Neural cell (in vitro differentiated cells): ENCODE data around the gene ITGB7. TPM values are rescaled to one million over a fixed set of nuclear protein-coding genes. Genes with fewer than 3 reads are reported as not detected.

ENCODE experiments used
- H2AFZ ChIP-seq: fragments of 200-600, 300-800 bp; sonication (generic), shearing (Covaris generic); 2 replicates; pipeline ENCODE4 v1.6.0; 2014; ENCODE audit warnings: low read depth, mild to moderate bottlenecking, antibody characterized with exemption, low read length, moderate library complexity
- H3F3A ChIP-seq: fragments of 200-600 bp; shearing (Covaris generic); 2 replicates; pipeline ENCODE4 v1.6.1; 2016; ENCODE audit warnings: mild to moderate bottlenecking, moderate library complexity, mixed read lengths, antibody characterized with exemption, low read length; ENCODE audit not compliant: insufficient read depth, poor library complexity, severe bottlenecking
- H3K27ac ChIP-seq: fragments of 200-600, 300-800 bp; sonication (generic), shearing (Covaris generic); 2 replicates; pipeline ENCODE4 v1.5.1; 2014; ENCODE audit warnings: mild to moderate bottlenecking, low read length, moderate library complexity
- H3K27me3 ChIP-seq: fragments of 300-800, 200-600 bp; sonication (generic), shearing (Covaris generic); 2 replicates; pipeline ENCODE4 v1.6.0; 2014; ENCODE audit warnings: mild to moderate bottlenecking, low read depth, low read length, moderate library complexity; ENCODE audit not compliant: insufficient read depth
- H3K36me3 ChIP-seq: fragments of 300-800, 200-600 bp; sonication (generic), shearing (Covaris generic); 2 replicates; pipeline ENCODE4 v1.5.1; 2014; ENCODE audit warnings: mild to moderate bottlenecking, antibody characterized with exemption, low read length, moderate library complexity; ENCODE audit not compliant: insufficient read depth
- H3K4me2 ChIP-seq: fragments of 300-800, 200-600 bp; sonication (generic), shearing (Covaris generic); 2 replicates; pipeline ENCODE4 v1.6.0; 2014; ENCODE audit warnings: mild to moderate bottlenecking, low read length
- H3K4me3 ChIP-seq: fragments of 300-800, 200-600 bp; sonication (generic), shearing (Covaris generic); 2 replicates; pipeline ENCODE4 v1.5.1; 2014; ENCODE audit warnings: mild to moderate bottlenecking, low read length, moderate library complexity
- H3K79me2 ChIP-seq: fragments of 200-600 bp; shearing (Covaris generic); replicated peaks from 2 replicates; pipeline ENCODE4 v1.6.0; 2014; ENCODE audit warnings: mild to moderate bottlenecking, low read length, moderate library complexity; ENCODE audit not compliant: insufficient read depth
- H3K9ac ChIP-seq: fragments of 300-800, 200-600 bp; sonication (generic), shearing (Covaris generic); 2 replicates; pipeline ENCODE4 v1.6.1; 2016; ENCODE audit warnings: mild to moderate bottlenecking, low read length, mixed read lengths
- H3K9me2 ChIP-seq: fragments of 200-600 bp; shearing (Covaris generic); 2 replicates; pipeline ENCODE4 v1.6.1; 2016; ENCODE audit warnings: mild to moderate bottlenecking, low read length, mixed read lengths; ENCODE audit not compliant: insufficient read depth
- H3K9me3 ChIP-seq: fragments of 200-600, 300-800 bp; sonication (generic), shearing (Covaris generic); 2 replicates; pipeline ENCODE4 v1.6.1; 2016; ENCODE audit warnings: mild to moderate bottlenecking, mixed run types, low read length, moderate library complexity, mixed read lengths
- H4K20me1 ChIP-seq: fragments of 200-600 bp; shearing (Covaris generic); 2 replicates; pipeline ENCODE4 v1.6.1; 2016; ENCODE audit warnings: mild to moderate bottlenecking, mixed run types; ENCODE audit not compliant: insufficient read depth
- EP300 ChIP-seq: fragments of 450-650 bp; conservative IDR thresholded peaks from 2 replicates; pipeline ENCODE4 v1.6.1; 2014; ENCODE audit warnings: antibody characterized with exemption, mild to moderate bottlenecking, moderate library complexity; ENCODE audit not compliant: poor library complexity, severe bottlenecking
- EZH2 ChIP-seq: fragments of 200-600, 300-800 bp; shearing (Covaris generic), sonication (generic); IDR thresholded peaks from 2 replicates; pipeline ENCODE4 v1.6.1; 2014; ENCODE audit warnings: antibody characterized with exemption, low read length, borderline replicate concordance, mild to moderate bottlenecking; ENCODE audit not compliant: insufficient read depth, poor library complexity, severe bottlenecking
- MXI1 ChIP-seq: fragments of 450-650 bp; conservative IDR thresholded peaks from 2 replicates; pipeline ENCODE4 v1.6.1; 2014; ENCODE audit warnings: antibody characterized with exemption, mild to moderate bottlenecking; ENCODE audit not compliant: poor library complexity, severe bottlenecking
- POLR2AphosphoS5 ChIP-seq: IDR thresholded peaks from 2 replicates; pipeline ENCODE4 v1.6.1; 2012
- RAD21 ChIP-seq: fragments of 450-650 bp; conservative IDR thresholded peaks from 2 replicates; pipeline ENCODE4 v1.6.1; 2014; ENCODE audit warnings: antibody characterized with exemption, mild to moderate bottlenecking, moderate library complexity
- SMC3 ChIP-seq: fragments of 450-650 bp; conservative IDR thresholded peaks from 2 replicates; pipeline ENCODE4 v1.6.1; 2014; ENCODE audit warnings: antibody characterized with exemption, mild to moderate bottlenecking, moderate library complexity; ENCODE audit not compliant: poor library complexity
- TAF1 ChIP-seq: IDR thresholded peaks from 2 replicates; pipeline ENCODE4 v1.6.1; 2012; ENCODE audit warnings: low read depth
- polyA plus RNA-seq: library from polyadenylated mRNA; depleted of rRNA; stranded (reverse); fragments of >200 nt; gene quantifications from 2 replicates; pipeline ENCODE4 v1.2.3, GENCODE V29; 2014
- TF ChIP-seq, protein P1 (sequence below): fragments of 450-650 bp; IDR thresholded peaks from 2 replicates; pipeline ENCODE4 v1.5.1; 2014; ENCODE audit warnings: antibody characterized with exemption, mild to moderate bottlenecking, moderate library complexity; ENCODE audit not compliant: poor library complexity, severe bottlenecking
- TF ChIP-seq, protein P2 (sequence below): IDR thresholded peaks from 2 replicates; pipeline ENCODE4 v1.6.1; 2012; ENCODE audit warnings: borderline replicate concordance

ITGB7 gene
- polyA plus RNA-seq, 1 donor from 2014 or later = not detected

DNA sequence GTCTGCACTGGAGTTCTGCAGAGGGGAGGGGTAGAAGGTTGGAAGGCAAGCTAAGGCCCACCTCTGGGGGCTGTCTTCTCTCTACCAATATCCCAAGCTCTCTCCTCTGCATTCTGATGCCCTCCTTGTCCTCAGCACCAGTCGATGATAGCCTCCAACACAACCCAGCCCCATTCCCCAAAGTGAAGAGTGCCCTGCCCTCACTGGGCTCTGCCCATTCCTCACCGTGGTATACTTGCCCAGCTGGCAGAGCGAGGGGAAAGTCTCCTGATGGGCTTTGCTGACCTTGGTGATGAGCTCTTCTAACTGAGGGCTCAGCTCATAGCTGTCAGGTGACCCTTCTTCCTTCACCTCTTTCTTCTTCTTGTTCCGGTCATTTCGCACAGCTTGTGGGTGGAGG lies 7.2 kb upstream of the ITGB7 start:
- Histone ChIP-seq H3K9me2 (no peaks in the 10 kb centered on the region), H3K9me3 (no peaks in the 10 kb centered on the region), H3F3A (no peaks in the 10 kb centered on the region), H3K36me3 (no peaks in the 10 kb centered on the region), H3K4me2 (no peak overlapping the region), H3K9ac (no peak overlapping the region), H2AFZ (no peak overlapping the region), H3K4me3 (no peak overlapping the region), H3K27ac (no peak overlapping the region), H3K27me3 (peaks cover 14% of the 10 kb centered on the region), H4K20me1 (no peaks in the 10 kb centered on the region), H3K79me2 (no peaks in the 10 kb centered on the region)
- TF ChIP-seq, protein P1, sequence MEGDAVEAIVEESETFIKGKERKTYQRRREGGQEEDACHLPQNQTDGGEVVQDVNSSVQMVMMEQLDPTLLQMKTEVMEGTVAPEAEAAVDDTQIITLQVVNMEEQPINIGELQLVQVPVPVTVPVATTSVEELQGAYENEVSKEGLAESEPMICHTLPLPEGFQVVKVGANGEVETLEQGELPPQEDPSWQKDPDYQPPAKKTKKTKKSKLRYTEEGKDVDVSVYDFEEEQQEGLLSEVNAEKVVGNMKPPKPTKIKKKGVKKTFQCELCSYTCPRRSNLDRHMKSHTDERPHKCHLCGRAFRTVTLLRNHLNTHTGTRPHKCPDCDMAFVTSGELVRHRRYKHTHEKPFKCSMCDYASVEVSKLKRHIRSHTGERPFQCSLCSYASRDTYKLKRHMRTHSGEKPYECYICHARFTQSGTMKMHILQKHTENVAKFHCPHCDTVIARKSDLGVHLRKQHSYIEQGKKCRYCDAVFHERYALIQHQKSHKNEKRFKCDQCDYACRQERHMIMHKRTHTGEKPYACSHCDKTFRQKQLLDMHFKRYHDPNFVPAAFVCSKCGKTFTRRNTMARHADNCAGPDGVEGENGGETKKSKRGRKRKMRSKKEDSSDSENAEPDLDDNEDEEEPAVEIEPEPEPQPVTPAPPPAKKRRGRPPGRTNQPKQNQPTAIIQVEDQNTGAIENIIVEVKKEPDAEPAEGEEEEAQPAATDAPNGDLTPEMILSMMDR = no peak
- no peak for TF ChIP-seq POLR2AphosphoS5
- TF ChIP-seq RAD21 = no peak
- TF ChIP-seq EP300 = no peak
- TF ChIP-seq EZH2 = no peak
- TF ChIP-seq SMC3 = no peak
- TF ChIP-seq, protein P2, sequence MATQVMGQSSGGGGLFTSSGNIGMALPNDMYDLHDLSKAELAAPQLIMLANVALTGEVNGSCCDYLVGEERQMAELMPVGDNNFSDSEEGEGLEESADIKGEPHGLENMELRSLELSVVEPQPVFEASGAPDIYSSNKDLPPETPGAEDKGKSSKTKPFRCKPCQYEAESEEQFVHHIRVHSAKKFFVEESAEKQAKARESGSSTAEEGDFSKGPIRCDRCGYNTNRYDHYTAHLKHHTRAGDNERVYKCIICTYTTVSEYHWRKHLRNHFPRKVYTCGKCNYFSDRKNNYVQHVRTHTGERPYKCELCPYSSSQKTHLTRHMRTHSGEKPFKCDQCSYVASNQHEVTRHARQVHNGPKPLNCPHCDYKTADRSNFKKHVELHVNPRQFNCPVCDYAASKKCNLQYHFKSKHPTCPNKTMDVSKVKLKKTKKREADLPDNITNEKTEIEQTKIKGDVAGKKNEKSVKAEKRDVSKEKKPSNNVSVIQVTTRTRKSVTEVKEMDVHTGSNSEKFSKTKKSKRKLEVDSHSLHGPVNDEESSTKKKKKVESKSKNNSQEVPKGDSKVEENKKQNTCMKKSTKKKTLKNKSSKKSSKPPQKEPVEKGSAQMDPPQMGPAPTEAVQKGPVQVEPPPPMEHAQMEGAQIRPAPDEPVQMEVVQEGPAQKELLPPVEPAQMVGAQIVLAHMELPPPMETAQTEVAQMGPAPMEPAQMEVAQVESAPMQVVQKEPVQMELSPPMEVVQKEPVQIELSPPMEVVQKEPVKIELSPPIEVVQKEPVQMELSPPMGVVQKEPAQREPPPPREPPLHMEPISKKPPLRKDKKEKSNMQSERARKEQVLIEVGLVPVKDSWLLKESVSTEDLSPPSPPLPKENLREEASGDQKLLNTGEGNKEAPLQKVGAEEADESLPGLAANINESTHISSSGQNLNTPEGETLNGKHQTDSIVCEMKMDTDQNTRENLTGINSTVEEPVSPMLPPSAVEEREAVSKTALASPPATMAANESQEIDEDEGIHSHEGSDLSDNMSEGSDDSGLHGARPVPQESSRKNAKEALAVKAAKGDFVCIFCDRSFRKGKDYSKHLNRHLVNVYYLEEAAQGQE = no peak
- TF ChIP-seq TAF1 = no peak
- no peak for TF ChIP-seq MXI1

DNA sequence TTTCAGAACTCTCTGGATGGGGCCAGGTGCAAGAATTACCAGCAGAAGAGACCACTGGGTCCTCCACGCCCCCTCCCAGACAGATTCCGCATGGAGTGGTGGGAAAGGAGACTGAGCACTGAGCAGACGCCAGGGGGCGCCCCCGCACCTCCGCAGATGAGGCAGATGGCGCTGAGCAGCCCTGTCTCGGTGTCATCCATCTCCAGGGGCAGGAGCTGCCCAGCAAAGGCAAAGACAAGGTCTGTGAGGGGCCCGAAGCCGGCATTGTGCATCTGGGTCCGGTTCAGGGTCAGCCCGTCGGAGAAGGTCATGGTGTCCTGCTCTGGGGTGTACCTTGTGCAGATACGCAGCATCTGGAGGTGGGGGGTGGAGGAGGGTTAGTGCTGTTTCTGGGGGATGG lies 6.3 kb upstream of the ITGB7 start:
- H3K36me3 ChIP-seq = no peaks in the 10 kb centered on the region
- H3K79me2 ChIP-seq = no peaks in the 10 kb centered on the region
- TF ChIP-seq TAF1 (no peak), SMC3 (peak; percentile 95), EP300 (no peak), RAD21 (peak; percentile 95), EZH2 (no peak), POLR2AphosphoS5 (no peak), MXI1 (peak; percentile 25)
- TF ChIP-seq, protein P1 = peak; percentile 95
- TF ChIP-seq, protein P2 = no peak
- no peak overlapping the region for H3K9ac ChIP-seq
- no peak overlapping the region for H2AFZ ChIP-seq
- H3K27me3 ChIP-seq = peaks cover 5% of the 10 kb centered on the region
- H3K4me3 ChIP-seq = no peak overlapping the region
- no peak overlapping the region for H3K27ac ChIP-seq
- H3F3A ChIP-seq = no peaks in the 10 kb centered on the region
- no peaks in the 10 kb centered on the region for H3K9me3 ChIP-seq
- no peak overlapping the region for H3K4me2 ChIP-seq
- no peaks in the 10 kb centered on the region for H4K20me1 ChIP-seq
- no peaks in the 10 kb centered on the region for H3K9me2 ChIP-seq
